Esophagus squamous epithelium (tissue), 4 donors: ENCODE measurements around the gene BAIAP2.

Experiments used
- CTCF ChIP-seq, 6 experiments: fragments of 450-650 bp in 4 of 6; fragments of 200-600 bp in 2 of 6; sonication (generic) in 2 of 6; IDR thresholded peaks; one replicate each; pipeline ENCODE4 v1.5.1; 2016 to 2019; ENCODE audit warnings: antibody characterized with exemption in 6 of 6, mild to moderate bottlenecking in 4 of 6, moderate library complexity in 4 of 6
- POLR2A ChIP-seq, 4 donors: fragments of 450-650 bp; IDR thresholded peaks; one replicate each; pipeline ENCODE4 v1.6.1; 2017; ENCODE audit warnings: antibody characterized with exemption in 4 of 4, mild to moderate bottlenecking in 4 of 4, moderate library complexity in 3 of 4

GRCh38 chr17:81115219-81115618 is 80.3 kb downstream of the BAIAP2 start:
- TF ChIP-seq CTCF (IDR thresholded peaks at IDR 0.05): no peak
- TF ChIP-seq POLR2A (IDR thresholded peaks at IDR 0.05): no peak
